HepG2 (cell line): ENCODE measurements around the gene MCAT. TPM values are rescaled to one million over a fixed set of nuclear protein-coding genes. Genes with fewer than 3 reads are reported as not detected.

Experiments used
- ATAC-seq: fragments of 200-7000 bp; cut with Tn5 transposase; 3 replicates; pipeline ENCODE4 v1.9.1; 2020; ENCODE audit warnings: mild to moderate bottlenecking, moderate library complexity
- BruUV-seq: library from RNA; stranded (reverse); fragments of 400-500 nt; replicated peaks from 2 replicates; lab custom pipeline; 2021; lab: Mats Ljungman, UMichigan
- CTCF ChIA-PET: fragments of 300-600 bp; formaldehyde crosslinking; extraction: SDS; loops from one replicate; lab custom pipeline; 2021; ENCODE audit warnings: low total read pairs, inconsistent platforms, low intra/inter-chr PET ratio; lab: Yijun Ruan, JAX
- POLR2A ChIA-PET: fragments of 350-600 bp; sonication (Branson Sonifier 250); formaldehyde crosslinking; loops from one replicate; lab custom pipeline; 2020; ENCODE audit warnings: antibody characterized with exemption, inconsistent platforms; lab: Yijun Ruan, JAX
- DNase-seq: peaks from one replicate; pipeline ENCODE4 v3.0.0-alpha.2; 2015; ENCODE audit warnings: low spot score
- FAIRE-seq: peaks from 3 replicates; lab custom pipeline; 2011; peaks lifted over from hg19 to GRCh38; lab: Jason Lieb, UNC
- H2AFZ ChIP-seq: one replicate; pipeline ENCODE4 v1.6.1; 2011; ENCODE audit warnings: low read length, inconsistent platforms
- H3K27ac ChIP-seq: fragments of 300-600 bp; 3 replicates; pipeline ENCODE4 v1.8.0; 2011; ENCODE audit warnings: mixed run types, mild to moderate bottlenecking, mixed read lengths, low read length, inconsistent platforms; ENCODE audit not compliant: insufficient read depth; ENCODE audit errors: extremely low read length
- H3K27me3 ChIP-seq, 2 experiments: fragments of 200-600 bp in 1 of 2; 2 replicates in 1 of 2; 3 replicates in 1 of 2; pipeline versions ENCODE4 v1.6.0 to v1.8.0; 2011; ENCODE audit warnings: low read length in 2 of 2, mild to moderate bottlenecking in 2 of 2, moderate library complexity in 2 of 2, inconsistent platforms in 1 of 2; ENCODE audit not compliant: insufficient read depth in 2 of 2, control insufficient read depth in 1 of 2
- H3K36me3 ChIP-seq, 2 experiments: fragments of 200-600 bp in 1 of 2; replicated peaks in 1 of 2; 2 replicates in 1 of 2; 3 replicates in 1 of 2; pipeline versions ENCODE4 v1.5.1 to v1.8.0; 2011; ENCODE audit warnings: low read length in 2 of 2, inconsistent platforms in 1 of 2; ENCODE audit not compliant: insufficient read depth in 2 of 2, control insufficient read depth in 1 of 2
- H3K4me1 ChIP-seq: 2 replicates; pipeline ENCODE4 v1.5.1; 2012; ENCODE audit warnings: low read length, inconsistent platforms; ENCODE audit not compliant: insufficient read depth
- H3K4me2 ChIP-seq: 2 replicates; pipeline ENCODE4 v1.6.0; 2011; ENCODE audit warnings: low read depth, low read length, inconsistent platforms
- H3K4me3 ChIP-seq, 3 experiments: fragments of 200-600 bp in 1 of 3; sonication (generic), shearing (Covaris generic) in 1 of 3; replicated peaks in 1 of 3; 2 replicates each; pipeline ENCODE4 v1.5.1; 2011 to 2016; ENCODE audit warnings: low read length in 3 of 3, inconsistent platforms in 2 of 3, low read depth in 2 of 3, mild to moderate bottlenecking in 2 of 3, control low read depth in 1 of 3, mixed read lengths in 1 of 3; ENCODE audit not compliant: insufficient read depth in 1 of 3
- H3K79me2 ChIP-seq: one replicate; pipeline ENCODE4 v1.6.1; 2011; ENCODE audit warnings: low read length, inconsistent platforms; ENCODE audit not compliant: insufficient read depth
- H3K9ac ChIP-seq: 2 replicates; pipeline ENCODE4 v1.6.0; 2011; ENCODE audit warnings: mild to moderate bottlenecking, low read depth, low read length, inconsistent platforms; ENCODE audit not compliant: insufficient read depth
- H3K9me3 ChIP-seq: 2 replicates; pipeline ENCODE4 v1.5.1; 2012; ENCODE audit warnings: mild to moderate bottlenecking, low read length
- H4K20me1 ChIP-seq: 2 replicates; pipeline ENCODE4 v1.6.0; 2011; ENCODE audit warnings: inconsistent platforms, mild to moderate bottlenecking, low read length, moderate library complexity; ENCODE audit not compliant: insufficient read depth
- CENPT ChIP-seq: sonication (generic); formaldehyde crosslinking; IDR thresholded peaks from 2 replicates; pipeline ENCODE4 v1.8.0; 2022; ENCODE audit warnings: low read depth, mild to moderate bottlenecking, moderate library complexity, missing genetic modification reagents
- DR1 ChIP-seq: sonication (generic); formaldehyde crosslinking; IDR thresholded peaks from 2 replicates; pipeline ENCODE4 v1.8.0; 2021; ENCODE audit warnings: mild to moderate bottlenecking, missing genetic modification reagents, inconsistent platforms
- FOXA3 ChIP-seq: IDR thresholded peaks from 2 replicates; pipeline ENCODE4 v1.6.1; 2016; ENCODE audit warnings: missing genetic modification reagents, missing compliant biosample characterization
- FOXC1 ChIP-seq: sonication (generic); formaldehyde crosslinking; IDR thresholded peaks from 2 replicates; pipeline ENCODE4 v1.8.0; 2022; ENCODE audit warnings: mild to moderate bottlenecking, missing genetic modification reagents, borderline replicate concordance
- FOXK2 ChIP-seq: fragments of 450-650 bp; IDR thresholded peaks from 2 replicates; pipeline ENCODE4 v1.6.1; 2016
- FOXP1 ChIP-seq, 2 experiments: fragments of 450-650 bp in 1 of 2; IDR thresholded peaks; 2 replicates each; pipeline ENCODE4 v1.6.1; 2017 to 2018; ENCODE audit warnings: antibody characterized with exemption in 1 of 2
- FOXP4 ChIP-seq: sonication (generic); formaldehyde crosslinking; IDR thresholded peaks from 2 replicates; pipeline ENCODE4 v1.4.0; 2020; ENCODE audit warnings: missing genetic modification reagents
- MAFG ChIP-seq: sonication (generic); formaldehyde crosslinking; IDR thresholded peaks from 2 replicates; pipeline ENCODE4 v1.5.1; 2020; ENCODE audit warnings: mild to moderate bottlenecking, missing genetic modification reagents
- MBD4 ChIP-seq: IDR thresholded peaks from 2 replicates; pipeline ENCODE4 v1.6.1; 2012; ENCODE audit warnings: low read length, inconsistent platforms, borderline replicate concordance
- NRL ChIP-seq: sonication (generic); formaldehyde crosslinking; IDR thresholded peaks from 2 replicates; pipeline ENCODE4 v1.5.0; 2020; ENCODE audit warnings: missing genetic modification reagents, mild to moderate bottlenecking, moderate library complexity, borderline replicate concordance
- PAWR ChIP-seq: sonication (generic); formaldehyde crosslinking; IDR thresholded peaks from 2 replicates; pipeline ENCODE4 v1.4.0; 2020; ENCODE audit warnings: missing genetic modification reagents, mild to moderate bottlenecking, borderline replicate concordance
- POGK ChIP-seq: sonication (generic); formaldehyde crosslinking; conservative IDR thresholded peaks from 2 replicates; pipeline ENCODE4 v1.8.0; 2022; ENCODE audit warnings: mild to moderate bottlenecking, moderate library complexity, missing genetic modification reagents
- SNAPC2 ChIP-seq: sonication (generic); formaldehyde crosslinking; IDR thresholded peaks from 2 replicates; pipeline ENCODE4 v1.8.1; 2022; ENCODE audit warnings: mild to moderate bottlenecking, missing genetic modification reagents
- STAG1 ChIP-seq: sonication (generic); formaldehyde crosslinking; IDR thresholded peaks from 2 replicates; pipeline ENCODE4 v1.4.0; 2020; ENCODE audit warnings: missing genetic modification reagents
- ZBTB8A ChIP-seq: sonication (generic); formaldehyde crosslinking; IDR thresholded peaks from 2 replicates; pipeline ENCODE4 v1.4.0; 2020; ENCODE audit warnings: mild to moderate bottlenecking, low read depth, missing genetic modification reagents, borderline replicate concordance
- ZFY ChIP-seq: sonication (generic); formaldehyde crosslinking; IDR thresholded peaks from 2 replicates; pipeline ENCODE4 v1.4.0; 2020; ENCODE audit warnings: missing genetic modification reagents
- ZIK1 ChIP-seq: sonication (generic); formaldehyde crosslinking; IDR thresholded peaks from 2 replicates; pipeline ENCODE4 v1.5.0; 2020; ENCODE audit warnings: mild to moderate bottlenecking, low read depth, missing genetic modification reagents, borderline replicate concordance
- ZNF143 ChIP-seq: sonication (generic); formaldehyde crosslinking; IDR thresholded peaks from 2 replicates; pipeline ENCODE4 v1.4.0; 2020; ENCODE audit warnings: missing genetic modification reagents
- ZNF235 ChIP-seq: sonication (generic); formaldehyde crosslinking; IDR thresholded peaks from 2 replicates; pipeline ENCODE4 v1.8.1; 2023; ENCODE audit warnings: mild to moderate bottlenecking, missing genetic modification reagents, borderline replicate concordance
- ZNF556 ChIP-seq: sonication (generic); formaldehyde crosslinking; IDR thresholded peaks from 2 replicates; pipeline ENCODE4 v1.4.0; 2020; ENCODE audit warnings: mild to moderate bottlenecking, missing genetic modification reagents, borderline replicate concordance
- ZNF615 ChIP-seq: sonication (generic); formaldehyde crosslinking; IDR thresholded peaks from 2 replicates; pipeline ENCODE4 v1.5.0; 2020; ENCODE audit warnings: mild to moderate bottlenecking, missing genetic modification reagents, borderline replicate concordance
- ZNF629 ChIP-seq: sonication (generic); formaldehyde crosslinking; conservative IDR thresholded peaks from 2 replicates; pipeline ENCODE4 v1.5.0; 2020; ENCODE audit warnings: missing genetic modification reagents
- WGBS: methylation state at CpG from one replicate; pipeline ENCODE4 v1.1.6; 2017; ENCODE audit warnings: low lambda C conversion rate; 5-methylcytosine and 5-hydroxymethylcytosine counted together
- in situ Hi-C: cut with HindIII; loops from 2 replicates; pipeline ENCODE4 v1.10.0; 2017; ENCODE audit warnings: low pct_unique_long_range_greater_than_20kb; ENCODE audit not compliant: extremely low pct_ligation_motif_present
- intact Hi-C: fragments of 100-400 bp; cut with micrococcal nuclease; formaldehyde crosslinking; loops from one replicate; pipeline ENCODE4 v1.10.0; 2022; ENCODE audit not compliant: unreplicated experiment
- polyA plus RNA-seq, 8 experiments: library from polyadenylated mRNA; depleted of rRNA in 3 of 8; stranded (reverse) in 7 of 8; unstranded in 1 of 8; fragments of >200 nt; fragmentation: Illumina TruSeq in 4 of 8; extraction: Trizol in 4 of 8; gene quantifications; 2 replicates each; pipeline versions ENCODE4 v1.2.1 to v1.2.3, GENCODE V29; 2011 to 2016; ENCODE audit warnings: low read depth in 4 of 8, missing spikeins in 1 of 8, mixed read lengths in 1 of 8; ENCODE audit not compliant: insufficient read depth in 1 of 8
- total RNA-seq, 5 experiments: library from RNA; depleted of rRNA; stranded (reverse); fragments of >200 nt; fragmentation: Illumina TruSeq; extraction: Trizol; gene quantifications; 2 replicates each; pipeline ENCODE4 v1.2.3, GENCODE V29; 2016; ENCODE audit warnings: low read depth in 1 of 5

The MCAT gene
- total and polyA plus RNA-seq, 2 of the 13 experiments (the other 11 are each of a cell fraction or from before 2014, with no cell fraction given) = 9.3 to 16.7 TPM

- TF ChIP-seq FOXP4 (CRISPR knock-in tag) (peak; percentile 30; the same call in 1 of the 2 replicates), ZFY (0 out of 2 replicates have a peak, but pooled peaks have one; percentile 22), PAWR (no peak), FOXA3 (CRISPR knock-in tag) (peak; percentile 64), ZNF143 (CRISPR knock-in tag) (no peak), STAG1 (CRISPR knock-in tag) (peak; percentile 47), ZNF556 (CRISPR knock-in tag) (no peak), FOXP1 (IDR thresholded peaks at IDR 0.05) (no peak), FOXP1 (CRISPR knock-in tag; IDR thresholded peaks at IDR 0.05) (peak; percentile 56; the same call in 1 of the 2 replicates)
- TF ChIP-seq, all 625 proteins: peak for 15
Observed at GRCh38 chr22:43110444-43110926, 32.7 kb downstream of the MCAT start, which contains the start of gene BIK (continued).

- H3K4me3 ChIP-seq = peak overlapping the region; percentile 60 to 74 (median 62); a peak in 5 of 6 replicates
- peaks cover 5 to 36% of the 10 kb centered on the region in 2 experiments; a peak in 4 of 5 replicates for H3K27me3 ChIP-seq
- H3K9ac ChIP-seq = no peak overlapping the region
- intact Hi-C loops (loop anchor here (2.0 to 5.0 kb wide), 2 partner anchors 17 to 32 kb away; partner anchors contain the start of gene MCAT), in situ Hi-C loops (no loop called here)
- H2AFZ ChIP-seq = no peak overlapping the region
- H3K27ac ChIP-seq = no peak overlapping the region
- no peaks in the 10 kb centered on the region for H3K36me3 ChIP-seq
- ATAC-seq = no peak
- FAIRE-seq = no peak
- H3K4me2 ChIP-seq = peak overlapping the region; percentile 95
- no peaks in the 10 kb centered on the region for H3K9me3 ChIP-seq
- ChIA-PET POLR2A (interaction anchor here (0.7 to 1.3 kb wide), 2 partner anchors 16 kb away, joined by 3 to 4 read pairs; no protein-coding TSS in a partner anchor), CTCF (no interaction called here)
- H4K20me1 ChIP-seq = no peaks in the 10 kb centered on the region
- no TSS peak for BruUV-seq
- WGBS = 5% methylated on average over 28 of the region's 32 CpGs
- H3K4me1 ChIP-seq = peaks cover 49% of the 10 kb centered on the region
- DNase-seq = no peak
- no peaks in the 10 kb centered on the region for H3K79me2 ChIP-seq
- TF ChIP-seq SNAPC2 (CRISPR knock-in tag) (no peak), DR1 (no peak), FOXK2 (no peak), FOXC1 (CRISPR knock-in tag) (no peak), CENPT (no peak), MAFG (CRISPR knock-in tag) (no peak), POGK (CRISPR knock-in tag) (no peak), ZNF235 (no peak), ZNF615 (no peak), NRL (CRISPR knock-in tag) (no peak), ZIK1 (CRISPR knock-in tag) (no peak), ZNF629 (CRISPR knock-in tag) (no peak), ZBTB8A (CRISPR knock-in tag) (no peak), MBD4 (no peak)
Observed at GRCh38 chr22:43109921-43110443, 33.2 kb downstream of the MCAT start.
